Endothelial cell (in vitro differentiated cells): ENCODE results near the gene MAGI2. TPM values are rescaled to one million over a fixed set of nuclear protein-coding genes. Genes with fewer than 3 reads are reported as not detected.

Source experiments
- DNase-seq: peaks from one replicate; pipeline ENCODE4 v3.0.0; 2021; ENCODE audit warnings: low spot score
- H3K27ac Mint-ChIP-seq: one replicate; pipeline ENCODE4 v1.8.0; 2021; ENCODE audit warnings: mixed read lengths, inconsistent platforms; ENCODE audit not compliant: unreplicated experiment
- H3K27me3 Mint-ChIP-seq: one replicate; pipeline ENCODE4 v1.8.0; 2021; ENCODE audit warnings: mild to moderate bottlenecking, moderate library complexity, mixed read lengths, inconsistent platforms; ENCODE audit not compliant: unreplicated experiment
- H3K36me3 Mint-ChIP-seq: one replicate; pipeline ENCODE4 v1.8.0; 2021; ENCODE audit warnings: mild to moderate bottlenecking, low read depth, mixed read lengths, inconsistent platforms; ENCODE audit not compliant: unreplicated experiment
- H3K4me1 Mint-ChIP-seq: one replicate; pipeline ENCODE4 v1.8.0; 2021; ENCODE audit warnings: mild to moderate bottlenecking, mixed read lengths, inconsistent platforms; ENCODE audit not compliant: unreplicated experiment
- H3K4me3 Mint-ChIP-seq: one replicate; pipeline ENCODE4 v1.8.0; 2021; ENCODE audit warnings: mild to moderate bottlenecking, mixed read lengths, inconsistent platforms; ENCODE audit not compliant: unreplicated experiment
- H3K9me3 Mint-ChIP-seq: one replicate; pipeline ENCODE4 v1.8.0; 2021; ENCODE audit warnings: mixed read lengths, inconsistent platforms; ENCODE audit not compliant: unreplicated experiment
- CTCF ChIP-seq: fragments of 200-600 bp; sonication (generic); IDR thresholded peaks from one replicate; pipeline ENCODE4 v1.5.0; 2021; ENCODE audit warnings: antibody characterized with exemption; ENCODE audit not compliant: unreplicated experiment
- long read RNA-seq: library from polyadenylated mRNA; unstranded; transcript quantifications from one replicate; pipeline ENCODE4 v2.0.0, GENCODE V29; 2020; ENCODE audit not compliant: unreplicated experiment
- total RNA-seq: library from RNA; stranded (reverse); fragmentation: NEBNext Ultra II Directional; extraction: Animal tissue kit (Norgen Biotek cat#: 25700); gene quantifications from one replicate; pipeline ENCODE4 v1.2.1, GENCODE V29; 2021; ENCODE audit not compliant: unreplicated experiment

The MAGI2 gene
- total RNA-seq, result 6.3 TPM
- long read RNA-seq, partial matches to known transcripts, result 0 of 2 reads
- long read RNA-seq, other reads (novel, unspliced or antisense), result 2 of 2 reads

DNA sequence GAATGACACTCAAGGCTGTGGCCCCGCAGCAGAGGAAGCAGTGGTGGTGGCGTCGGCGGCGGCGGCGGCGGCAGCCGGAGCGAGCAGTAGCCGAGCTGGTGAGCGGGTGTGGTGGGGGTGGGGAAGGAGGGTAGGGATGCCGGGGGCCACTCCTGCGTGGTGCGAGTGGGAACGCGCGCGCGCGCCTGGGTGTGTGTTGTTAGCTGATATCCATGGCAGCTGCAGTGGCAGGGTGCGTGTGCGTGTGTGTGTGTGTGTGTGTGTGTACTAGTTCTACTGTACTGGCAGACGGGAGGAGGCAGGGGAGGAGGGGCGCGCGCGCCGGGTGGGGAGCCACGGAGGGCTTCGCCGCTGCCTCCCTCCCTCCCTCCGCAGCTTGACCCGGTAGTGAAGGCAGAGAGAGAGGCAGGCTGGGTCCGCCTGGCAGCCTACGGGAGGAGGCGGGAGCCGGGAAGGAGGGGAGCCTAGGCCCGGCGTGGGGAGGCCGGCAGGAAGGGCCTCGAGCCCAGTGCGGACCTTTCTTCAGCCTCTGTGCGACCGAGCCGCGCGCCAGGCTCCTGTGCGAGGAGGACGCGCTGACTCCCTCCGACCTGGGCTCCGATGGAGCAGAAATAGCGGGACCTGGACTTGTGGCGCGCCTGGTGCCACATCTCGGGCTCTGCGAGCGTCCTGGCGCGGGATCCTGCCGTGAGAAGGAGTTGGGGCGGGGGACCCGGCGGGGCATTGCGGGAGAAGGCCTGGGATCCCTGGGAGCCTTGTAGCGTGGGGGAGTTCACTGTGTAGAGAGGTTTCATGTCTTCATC lies at the start of gene MAGI2:
TSS of gene MAGI2 (minus strand) at position 110 of the 803 bp plus-strand sequence. CDS start 347 bp downstream, outside the sequence.
- no peaks in the 10 kb centered on the region for H3K9me3 Mint-ChIP-seq
- no peak for TF ChIP-seq CTCF
- H3K36me3 Mint-ChIP-seq, result peaks cover 12% of the 10 kb centered on the region
- peaks cover 20% of the 10 kb centered on the region for H3K4me1 Mint-ChIP-seq
- DNase-seq, result peak; percentile 67
- H3K27me3 Mint-ChIP-seq, result peaks cover 9% of the 10 kb centered on the region
- H3K4me3 Mint-ChIP-seq, result peak within 1 kb of the TSS; percentile 97
- H3K27ac Mint-ChIP-seq, result peak within 1 kb of the TSS; percentile 68

DNA sequence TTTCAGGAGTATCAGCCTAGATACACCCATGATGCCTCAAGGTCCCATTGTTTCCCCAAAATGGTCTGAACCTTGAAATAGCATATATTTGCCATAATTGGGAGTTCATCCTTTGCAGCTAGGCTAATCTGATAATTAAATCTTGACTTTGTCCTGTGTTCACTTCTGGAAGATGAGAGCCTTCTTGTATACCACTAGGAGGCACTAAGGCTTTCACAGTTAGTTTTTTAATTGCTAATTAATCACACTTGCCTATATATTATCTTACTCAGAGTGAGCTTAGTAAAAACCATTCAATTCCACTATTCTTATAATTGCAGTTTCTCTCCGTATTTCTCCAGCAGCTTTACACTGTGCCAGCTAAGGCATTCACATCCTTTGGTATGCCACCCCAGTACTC lies 48.7 kb upstream of the MAGI2 start:
- peak; percentile 31 for TF ChIP-seq CTCF
- Mint-ChIP-seq H3K4me3 (no peak overlapping the region), H3K27ac (no peak overlapping the region), H3K4me1 (peaks cover 8% of the 10 kb centered on the region), H3K9me3 (no peaks in the 10 kb centered on the region), H3K27me3 (no peaks in the 10 kb centered on the region), H3K36me3 (no peaks in the 10 kb centered on the region)
- no peak for DNase-seq

DNA sequence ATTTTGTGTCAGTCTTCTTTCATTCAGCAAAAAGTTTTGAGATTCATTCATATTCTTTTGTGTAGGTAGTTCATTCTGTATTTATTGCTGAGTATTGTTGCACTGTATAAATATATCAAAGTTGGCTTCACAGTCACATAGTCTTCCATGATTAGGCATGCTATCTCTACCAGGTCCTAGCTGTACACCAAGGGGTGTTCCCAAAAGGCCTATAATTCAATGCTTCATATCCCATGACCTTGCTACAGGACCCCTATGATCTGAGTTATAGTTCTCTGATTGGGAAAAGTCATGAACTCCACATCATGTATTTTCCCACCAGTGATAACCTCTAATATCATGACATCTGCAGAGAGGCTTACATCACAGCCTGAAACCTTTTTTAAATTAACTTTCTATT lies 47.3 kb upstream of the MAGI2 start:
- peaks cover 4% of the 10 kb centered on the region for H3K4me1 Mint-ChIP-seq
- TF ChIP-seq CTCF, result no peak
- H3K36me3 Mint-ChIP-seq, result no peaks in the 10 kb centered on the region
- no peaks in the 10 kb centered on the region for H3K9me3 Mint-ChIP-seq
- H3K27me3 Mint-ChIP-seq, result no peaks in the 10 kb centered on the region
- no peak for DNase-seq
- H3K4me3 Mint-ChIP-seq, result no peak overlapping the region
- no peak overlapping the region for H3K27ac Mint-ChIP-seq

- Mint-ChIP-seq H3K27ac (no peak overlapping the region), H3K36me3 (no peaks in the 10 kb centered on the region), H3K27me3 (no peaks in the 10 kb centered on the region), H3K4me3 (no peak overlapping the region), H3K4me1 (no peaks in the 10 kb centered on the region), H3K9me3 (no peaks in the 10 kb centered on the region)
- no peak for TF ChIP-seq CTCF
- DNase-seq, result no peak
Observed at GRCh38 chr7:79497728-79498127, 44.3 kb upstream of the MAGI2 start.
